Ishikawa (cell line): Measurements from ENCODE around the gene GXYLT2.

Source experiments
- CEBPB ChIP-seq: IDR thresholded peaks from 2 replicates; pipeline ENCODE4 v1.6.1; 2012
- CREB1 ChIP-seq: IDR thresholded peaks from 2 replicates; pipeline ENCODE4 v1.6.1; 2012; ENCODE audit warnings: low read depth
- EGR1 ChIP-seq: IDR thresholded peaks from 2 replicates; pipeline ENCODE4 v1.6.1; 2012
- EP300 ChIP-seq: IDR thresholded peaks from 2 replicates; pipeline ENCODE4 v1.6.1; 2012; ENCODE audit warnings: borderline replicate concordance
- NFIC ChIP-seq: IDR thresholded peaks from 2 replicates; pipeline ENCODE4 v1.6.1; 2012
- RAD21 ChIP-seq: IDR thresholded peaks from 2 replicates; pipeline ENCODE4 v1.6.1; 2012; ENCODE audit warnings: low read depth
- TAF1 ChIP-seq: IDR thresholded peaks from 2 replicates; pipeline ENCODE4 v1.6.1; 2012; ENCODE audit warnings: low read depth, mild to moderate bottlenecking
- TCF12 ChIP-seq: IDR thresholded peaks from 2 replicates; pipeline ENCODE4 v1.6.1; 2012; ENCODE audit warnings: low read depth
- TEAD4 ChIP-seq: IDR thresholded peaks from 2 replicates; pipeline ENCODE4 v1.6.1; 2012
- YY1 ChIP-seq: IDR thresholded peaks from 2 replicates; pipeline ENCODE4 v1.6.1; 2012; ENCODE audit warnings: low read depth
- ZBTB7A ChIP-seq: IDR thresholded peaks from 2 replicates; pipeline ENCODE4 v1.6.1; 2012; ENCODE audit warnings: low read depth
- TF ChIP-seq, protein P1 (sequence below): IDR thresholded peaks from 2 replicates; pipeline ENCODE4 v1.6.1; 2012
- TF ChIP-seq, protein P2 (sequence below): IDR thresholded peaks from 2 replicates; pipeline ENCODE4 v1.6.1; 2012
- TF ChIP-seq, protein P3 (sequence below): IDR thresholded peaks from 2 replicates; pipeline ENCODE4 v1.6.1; 2012; ENCODE audit warnings: low read depth, mild to moderate bottlenecking

GXYLT2 gene

DNA sequence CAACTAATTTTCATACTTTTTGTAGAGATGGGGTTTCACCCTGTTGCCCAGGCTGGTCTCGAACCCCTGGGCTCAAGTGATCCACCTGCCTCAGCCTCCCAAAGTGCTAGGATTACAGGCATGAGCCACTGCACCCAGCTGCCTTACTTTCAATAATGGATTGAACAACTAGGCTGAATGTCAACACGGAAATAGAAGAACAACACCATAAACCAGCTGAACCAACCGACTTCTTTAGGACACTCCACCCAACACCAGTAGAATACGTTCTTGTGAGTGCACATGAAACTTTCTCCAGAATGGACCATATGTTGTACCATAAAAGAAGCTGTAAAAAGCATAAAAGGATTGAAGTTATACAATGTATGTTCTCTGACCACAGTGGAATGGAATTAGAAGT lies 42.9 kb downstream of the GXYLT2 start:
- TF ChIP-seq, protein P1, sequence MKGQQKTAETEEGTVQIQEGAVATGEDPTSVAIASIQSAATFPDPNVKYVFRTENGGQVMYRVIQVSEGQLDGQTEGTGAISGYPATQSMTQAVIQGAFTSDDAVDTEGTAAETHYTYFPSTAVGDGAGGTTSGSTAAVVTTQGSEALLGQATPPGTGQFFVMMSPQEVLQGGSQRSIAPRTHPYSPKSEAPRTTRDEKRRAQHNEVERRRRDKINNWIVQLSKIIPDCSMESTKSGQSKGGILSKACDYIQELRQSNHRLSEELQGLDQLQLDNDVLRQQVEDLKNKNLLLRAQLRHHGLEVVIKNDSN: no peak
- TF ChIP-seq, protein P2, sequence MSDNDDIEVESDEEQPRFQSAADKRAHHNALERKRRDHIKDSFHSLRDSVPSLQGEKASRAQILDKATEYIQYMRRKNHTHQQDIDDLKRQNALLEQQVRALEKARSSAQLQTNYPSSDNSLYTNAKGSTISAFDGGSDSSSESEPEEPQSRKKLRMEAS: no peak
- no peak for TF ChIP-seq YY1

DNA sequence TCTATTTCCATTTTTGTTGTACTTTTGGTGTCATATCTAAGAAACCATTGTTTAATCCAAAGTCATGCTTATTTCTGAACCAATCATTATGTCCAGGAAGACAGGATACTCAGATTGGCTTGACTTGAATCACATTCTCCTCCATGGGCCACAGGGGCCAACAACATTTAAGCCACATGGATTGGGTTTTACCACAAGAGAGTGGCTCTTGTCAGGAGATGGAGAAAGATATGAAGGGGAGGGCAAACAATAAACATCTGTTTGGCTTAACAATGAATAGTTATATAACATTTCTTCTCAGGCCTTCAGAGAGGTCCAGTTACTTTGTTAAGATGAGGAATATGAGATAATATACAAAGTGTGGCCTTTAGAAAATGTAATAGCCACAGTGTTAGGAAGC lies 44.6 kb downstream of the GXYLT2 start:
- TF ChIP-seq EGR1: no peak
- no peak for TF ChIP-seq EP300

DNA sequence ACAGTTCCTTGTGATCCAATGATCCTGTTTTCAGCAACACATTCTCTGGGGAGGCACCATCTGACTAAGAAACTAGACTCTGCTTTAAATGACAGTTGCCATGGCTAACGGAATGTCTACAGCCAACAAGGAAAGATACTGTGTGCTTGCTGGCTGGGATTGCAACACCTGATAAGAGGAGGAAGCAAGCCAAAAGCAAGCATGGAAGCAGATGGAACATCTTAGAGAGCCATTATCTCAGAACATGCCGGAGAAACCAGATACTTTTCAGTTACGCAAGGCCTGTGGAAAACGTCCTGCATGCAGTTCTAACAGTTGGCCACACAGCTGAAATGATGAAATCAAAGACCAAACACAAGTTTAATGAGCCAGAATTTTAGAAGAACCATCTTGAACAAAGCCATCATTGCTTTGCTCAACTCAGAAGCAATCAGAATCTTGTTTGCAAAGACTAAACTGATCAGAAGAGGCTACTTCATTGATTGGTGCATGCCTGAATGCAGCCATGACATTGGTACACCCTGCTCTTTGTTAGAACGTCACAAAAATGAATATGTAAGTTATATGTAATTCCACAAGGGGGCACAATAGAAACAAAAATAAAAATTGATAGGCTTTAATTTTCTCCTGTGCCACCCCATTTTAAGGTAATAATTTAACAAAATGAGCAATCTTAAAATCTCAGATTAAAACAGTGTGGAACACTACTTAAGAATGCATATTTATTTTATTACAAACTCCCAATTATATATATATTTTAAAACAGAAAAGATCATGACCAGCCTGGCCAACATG lies 50.8 kb downstream of the GXYLT2 start:
- TF ChIP-seq CEBPB (peak; percentile 88), YY1 (0 out of 2 replicates have a peak, but pooled peaks have one; percentile 8), RAD21 (peak; percentile 48)
- TF ChIP-seq, protein P1: no peak

DNA sequence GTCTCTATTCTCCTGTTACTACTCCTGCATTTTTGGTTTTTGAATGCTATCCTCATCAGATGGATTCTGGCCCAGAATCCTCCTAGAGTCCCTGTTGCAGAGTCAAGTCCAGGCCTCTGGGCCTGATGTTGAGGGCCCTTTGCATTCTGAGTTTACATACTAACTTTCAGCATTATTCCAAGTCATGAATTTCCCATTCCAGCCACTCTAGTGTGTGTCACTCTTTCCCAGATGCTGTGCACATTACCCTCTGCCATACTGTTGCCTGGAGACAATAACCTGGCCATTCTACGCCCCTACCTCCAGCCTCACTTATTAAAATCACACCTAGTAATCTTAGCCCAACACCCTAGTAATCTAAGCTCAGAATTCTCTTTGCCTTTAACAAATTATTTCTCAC lies 53.4 kb downstream of the GXYLT2 start:
- TF ChIP-seq, protein P2: no peak
- no peak for TF ChIP-seq TEAD4
- no peak for TF ChIP-seq TCF12
- TF ChIP-seq ZBTB7A: no peak
- TF ChIP-seq RAD21: no peak
- no peak for TF ChIP-seq YY1
- no peak for TF ChIP-seq TAF1
- TF ChIP-seq, protein P1: no peak
- no peak for TF ChIP-seq CEBPB
- TF ChIP-seq EGR1: no peak
- TF ChIP-seq EP300: no peak
- TF ChIP-seq NFIC: no peak
- TF ChIP-seq, protein P3, sequence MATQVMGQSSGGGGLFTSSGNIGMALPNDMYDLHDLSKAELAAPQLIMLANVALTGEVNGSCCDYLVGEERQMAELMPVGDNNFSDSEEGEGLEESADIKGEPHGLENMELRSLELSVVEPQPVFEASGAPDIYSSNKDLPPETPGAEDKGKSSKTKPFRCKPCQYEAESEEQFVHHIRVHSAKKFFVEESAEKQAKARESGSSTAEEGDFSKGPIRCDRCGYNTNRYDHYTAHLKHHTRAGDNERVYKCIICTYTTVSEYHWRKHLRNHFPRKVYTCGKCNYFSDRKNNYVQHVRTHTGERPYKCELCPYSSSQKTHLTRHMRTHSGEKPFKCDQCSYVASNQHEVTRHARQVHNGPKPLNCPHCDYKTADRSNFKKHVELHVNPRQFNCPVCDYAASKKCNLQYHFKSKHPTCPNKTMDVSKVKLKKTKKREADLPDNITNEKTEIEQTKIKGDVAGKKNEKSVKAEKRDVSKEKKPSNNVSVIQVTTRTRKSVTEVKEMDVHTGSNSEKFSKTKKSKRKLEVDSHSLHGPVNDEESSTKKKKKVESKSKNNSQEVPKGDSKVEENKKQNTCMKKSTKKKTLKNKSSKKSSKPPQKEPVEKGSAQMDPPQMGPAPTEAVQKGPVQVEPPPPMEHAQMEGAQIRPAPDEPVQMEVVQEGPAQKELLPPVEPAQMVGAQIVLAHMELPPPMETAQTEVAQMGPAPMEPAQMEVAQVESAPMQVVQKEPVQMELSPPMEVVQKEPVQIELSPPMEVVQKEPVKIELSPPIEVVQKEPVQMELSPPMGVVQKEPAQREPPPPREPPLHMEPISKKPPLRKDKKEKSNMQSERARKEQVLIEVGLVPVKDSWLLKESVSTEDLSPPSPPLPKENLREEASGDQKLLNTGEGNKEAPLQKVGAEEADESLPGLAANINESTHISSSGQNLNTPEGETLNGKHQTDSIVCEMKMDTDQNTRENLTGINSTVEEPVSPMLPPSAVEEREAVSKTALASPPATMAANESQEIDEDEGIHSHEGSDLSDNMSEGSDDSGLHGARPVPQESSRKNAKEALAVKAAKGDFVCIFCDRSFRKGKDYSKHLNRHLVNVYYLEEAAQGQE: no peak
- TF ChIP-seq CREB1: no peak

DNA sequence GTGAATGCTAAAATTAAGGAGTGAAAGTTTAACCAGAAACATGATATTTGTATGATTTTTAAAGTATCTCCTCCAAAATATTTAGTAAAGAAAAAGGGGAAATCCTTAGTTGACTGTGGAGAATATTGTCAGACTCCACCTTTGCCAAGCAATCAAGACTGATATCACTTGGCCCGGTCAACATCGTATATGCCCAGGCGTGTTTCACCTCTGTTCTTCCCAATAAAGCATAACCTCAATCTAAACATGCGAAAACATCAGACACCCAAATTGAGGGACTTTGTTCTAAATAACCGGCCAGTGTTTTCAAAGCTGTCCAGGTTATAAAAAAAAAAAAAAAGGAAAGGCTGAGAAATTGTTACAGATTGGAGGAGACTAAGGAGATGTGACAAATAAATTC lies 54.6 kb downstream of the GXYLT2 start:
- TF ChIP-seq TEAD4: no peak
- no peak for TF ChIP-seq TCF12
- TF ChIP-seq, protein P2: no peak
- no peak for TF ChIP-seq YY1
- no peak for TF ChIP-seq EGR1
- no peak for TF ChIP-seq CREB1

DNA sequence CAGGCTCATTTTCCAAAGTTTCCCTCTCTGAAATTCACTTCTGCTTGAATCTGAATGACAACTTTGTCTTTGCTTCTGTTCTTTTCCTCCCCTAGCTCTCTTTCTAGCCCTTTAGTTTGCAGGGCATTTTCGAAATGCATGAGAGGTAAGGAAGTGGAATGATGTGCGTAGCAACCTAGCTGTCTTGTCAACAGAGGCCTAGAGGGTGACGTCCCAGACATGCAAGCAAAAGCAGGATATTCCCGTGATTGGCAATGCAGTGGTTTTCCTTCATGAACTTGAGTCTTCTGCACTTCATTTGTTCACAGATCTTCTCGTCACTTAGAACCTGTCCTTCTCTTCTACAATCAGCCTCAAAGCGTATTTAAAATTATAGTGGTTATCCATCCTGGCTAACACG lies 56.9 kb downstream of the GXYLT2 start:
- TF ChIP-seq CEBPB: no peak
- TF ChIP-seq, protein P3: no peak
